Peyer's patch (tissue), 4 donors: ENCODE results near the gene KREMEN1. TPM values are rescaled to one million over a fixed set of nuclear protein-coding genes. Genes with fewer than 3 reads are reported as not detected.

ENCODE experiments used
- DNase-seq, 3 donors: peaks; one replicate each; pipeline ENCODE4 v3.0.0-alpha.2; 2017 to 2019
- H3K27ac ChIP-seq, 4 donors: fragments of 200-600 bp; sonication (generic); one replicate each; pipeline ENCODE4 v1.5.1; 2016 to 2019
- H3K27me3 ChIP-seq, 2 donors: fragments of 200-600 bp; sonication (generic); one replicate each; pipeline ENCODE4 v1.5.1; 2019
- H3K36me3 ChIP-seq, 3 donors: fragments of 200-600 bp; sonication (generic); one replicate each; pipeline ENCODE4 v1.5.1; 2016 to 2019
- H3K4me1 ChIP-seq, 4 donors: fragments of 200-600 bp; sonication (generic); one replicate each; pipeline ENCODE4 v1.5.1; 2016 to 2019
- H3K4me3 ChIP-seq, 4 donors: fragments of 200-600 bp; sonication (generic); 1 replicate in 3 of 4; 2 replicates in 1 of 4; pipeline ENCODE4 v1.5.1; 2016 to 2019; ENCODE audit warnings: mild to moderate bottlenecking in 1 of 4
- H3K9me3 ChIP-seq, 4 donors: fragments of 200-600 bp; sonication (generic); one replicate each; pipeline ENCODE4 v1.5.1; 2016 to 2019; ENCODE audit warnings: mild to moderate bottlenecking in 1 of 4
- CTCF ChIP-seq, 6 experiments: fragments of 450-650 bp in 4 of 6; fragments of 200-600 bp in 2 of 6; sonication (generic) in 1 of 6; IDR thresholded peaks; one replicate each; pipeline ENCODE4 v1.5.1; 2017 to 2019; ENCODE audit warnings: antibody characterized with exemption in 6 of 6, mild to moderate bottlenecking in 3 of 6, moderate library complexity in 1 of 6
- POLR2A ChIP-seq, 2 donors: fragments of 450-650 bp; IDR thresholded peaks; one replicate each; pipeline ENCODE4 v1.5.1; 2017; ENCODE audit warnings: antibody characterized with exemption in 2 of 2, mild to moderate bottlenecking in 2 of 2, moderate library complexity in 2 of 2
- total RNA-seq, 4 donors: library from RNA; depleted of rRNA; stranded (reverse); fragments of >200 nt; gene quantifications; one replicate each; pipeline ENCODE4 v1.1.0, GENCODE V29; 2016

KREMEN1 gene
- total RNA-seq, 4 donors from 2014 or later: 8.2 to 32.2 (median 16.1) TPM

GRCh38 chr22:29130476-29130875 is 57.6 kb downstream of the KREMEN1 start:
- Histone ChIP-seq H3K36me3 (no peaks in the 10 kb centered on the region), H3K4me1 (peaks cover 0 to 26% (median 0%) of the 10 kb centered on the region in 4 donors), H3K4me3 (no peak overlapping the region), H3K27me3 (no peaks in the 10 kb centered on the region), H3K27ac (no peak overlapping the region), H3K9me3 (no peaks in the 10 kb centered on the region)
- DNase-seq: peak in 1 of 3 donors; percentile 17
- no peak for TF ChIP-seq POLR2A (IDR thresholded peaks at IDR 0.05)
- TF ChIP-seq CTCF (IDR thresholded peaks at IDR 0.05): no peak

- TF ChIP-seq POLR2A (IDR thresholded peaks at IDR 0.05): no peak
- no peak for TF ChIP-seq CTCF (IDR thresholded peaks at IDR 0.05)
- H3K27me3 ChIP-seq: no peaks in the 10 kb centered on the region
- no peak for DNase-seq
- no peak overlapping the region for H3K27ac ChIP-seq
- H3K4me1 ChIP-seq: peaks cover 0 to 12% (median 0%) of the 10 kb centered on the region in 4 donors
- H3K9me3 ChIP-seq: no peaks in the 10 kb centered on the region
- no peak overlapping the region for H3K4me3 ChIP-seq
- H3K36me3 ChIP-seq: peaks cover 0 to 10% (median 0%) of the 10 kb centered on the region in 3 donors
Measured at GRCh38 chr22:29133603-29134133, 60.8 kb downstream of the KREMEN1 start.

GRCh38 chr22:29134448-29134847 is 61.6 kb downstream of the KREMEN1 start:
- peaks cover 0 to 15% (median 0%) of the 10 kb centered on the region in 3 donors for H3K36me3 ChIP-seq
- H3K4me3 ChIP-seq: no peak overlapping the region
- no peak for TF ChIP-seq CTCF (IDR thresholded peaks at IDR 0.05)
- TF ChIP-seq POLR2A (IDR thresholded peaks at IDR 0.05): no peak
- no peaks in the 10 kb centered on the region for H3K9me3 ChIP-seq
- H3K4me1 ChIP-seq: peaks cover 0 to 4% (median 0%) of the 10 kb centered on the region in 4 donors
- H3K27ac ChIP-seq: no peak overlapping the region
- DNase-seq: no peak
- H3K27me3 ChIP-seq: no peaks in the 10 kb centered on the region

- H3K4me3 ChIP-seq: no peak overlapping the region
- H3K27ac ChIP-seq: peak overlapping the region in 2 of 4 donors; percentile 2 to 23
- H3K36me3 ChIP-seq: peaks cover 0 to 38% (median 0%) of the 10 kb centered on the region in 3 donors
- no peaks in the 10 kb centered on the region for H3K27me3 ChIP-seq
- TF ChIP-seq CTCF (IDR thresholded peaks at IDR 0.05) (no peak), POLR2A (IDR thresholded peaks at IDR 0.05) (no peak)
- DNase-seq: peak in 1 of 3 donors; percentile 37
- H3K9me3 ChIP-seq: no peaks in the 10 kb centered on the region
- no peaks in the 10 kb centered on the region for H3K4me1 ChIP-seq
Measured at GRCh38 chr22:29136782-29137700, 64.2 kb downstream of the KREMEN1 start.

GRCh38 chr22:29138556-29139305 is 65.9 kb downstream of the KREMEN1 start:
- H3K27me3 ChIP-seq: no peaks in the 10 kb centered on the region
- DNase-seq: peak in 1 of 3 donors; percentile 33
- no peaks in the 10 kb centered on the region for H3K4me1 ChIP-seq
- TF ChIP-seq POLR2A (IDR thresholded peaks at IDR 0.05): no peak
- no peak for TF ChIP-seq CTCF (IDR thresholded peaks at IDR 0.05)
- no peak overlapping the region for H3K4me3 ChIP-seq
- no peaks in the 10 kb centered on the region for H3K9me3 ChIP-seq
- peaks cover 0 to 46% (median 0%) of the 10 kb centered on the region in 3 donors for H3K36me3 ChIP-seq
- no peak overlapping the region for H3K27ac ChIP-seq
